Fibroblast of the aortic adventitia (primary cell): ENCODE measurements around the gene POLD3. TPM values are rescaled to one million over a fixed set of nuclear protein-coding genes. Genes with fewer than 3 reads are reported as not detected.
"Not testable (repeated sequence)": the region's sequence is repeated elsewhere in the genome, so short reads cannot be mapped to it uniquely, and the experiment has no call there.

Experiments
- DNase-seq: peaks from one replicate; pipeline ENCODE4 v3.0.0-alpha.2; 2010; ENCODE audit warnings: low read depth
- H3K4me3 ChIP-seq: 2 replicates; pipeline ENCODE4 v1.5.1; 2011; ENCODE audit warnings: low read depth, mild to moderate bottlenecking, control low read depth, low read length, moderate library complexity
- CTCF ChIP-seq: IDR thresholded peaks from 2 replicates; pipeline ENCODE4 v1.5.1; 2011; ENCODE audit warnings: mild to moderate bottlenecking, low read length, control low read depth, inconsistent platforms; ENCODE audit not compliant: insufficient read depth
- total RNA-seq: library from RNA; depleted of rRNA; stranded (reverse); fragments of >200 nt; gene quantifications from 2 replicates; pipeline ENCODE4 v1.2.3, GENCODE V29; 2012; ENCODE audit warnings: low replicate concordance

Gene POLD3
- total RNA-seq, 1 donor: 26.8 TPM

GRCh38 chr11:74581954-74582547, 10.3 kb upstream of the POLD3 start:
- TF ChIP-seq CTCF: no peak
- H3K4me3 ChIP-seq: no peak overlapping the region
- no peak for DNase-seq

GRCh38 chr11:74583024-74583624, 9.3 kb upstream of the POLD3 start:
- DNase-seq: no peak
- H3K4me3 ChIP-seq: no peak overlapping the region
- TF ChIP-seq CTCF: no peak

GRCh38 chr11:74590492-74590891, 1.9 kb upstream of the POLD3 start:
- DNase-seq, H3K4me3 ChIP-seq: not testable (repeated sequence)

GRCh38 chr11:74592063-74592440, 330 bp upstream of the POLD3 start:
- no peak for TF ChIP-seq CTCF
- H3K4me3 ChIP-seq: peak overlapping the region; percentile 93
- DNase-seq: no peak

GRCh38 chr11:74593463-74593862, 1.1 kb downstream of the POLD3 start:
- no peak for TF ChIP-seq CTCF
- peak overlapping the region; percentile 93 for H3K4me3 ChIP-seq

GRCh38 chr11:74602637-74603556, 10.5 kb downstream of the POLD3 start:
- TF ChIP-seq CTCF: no peak
- DNase-seq: no peak
- H3K4me3 ChIP-seq: no peak overlapping the region

More at GRCh38 chr11:74593463-74593862, 1.1 kb downstream of the POLD3 start:
- no peak for DNase-seq

- no peak for TF ChIP-seq CTCF
- no peak overlapping the region for H3K4me3 ChIP-seq
- DNase-seq: no peak
Observed at GRCh38 chr11:74603845-74604244, 11.5 kb downstream of the POLD3 start.
